HG02610 (cell line): ENCODE data around the gene SURF4.

Experiments
- ATAC-seq: cut with Tn5 transposase; IDR thresholded peaks from one replicate; pipeline ENCODE4 v1.9.1; 2021; ENCODE audit warnings: mild to moderate bottlenecking, moderate library complexity; ENCODE audit not compliant: unreplicated experiment

SURF4 gene

DNA sequence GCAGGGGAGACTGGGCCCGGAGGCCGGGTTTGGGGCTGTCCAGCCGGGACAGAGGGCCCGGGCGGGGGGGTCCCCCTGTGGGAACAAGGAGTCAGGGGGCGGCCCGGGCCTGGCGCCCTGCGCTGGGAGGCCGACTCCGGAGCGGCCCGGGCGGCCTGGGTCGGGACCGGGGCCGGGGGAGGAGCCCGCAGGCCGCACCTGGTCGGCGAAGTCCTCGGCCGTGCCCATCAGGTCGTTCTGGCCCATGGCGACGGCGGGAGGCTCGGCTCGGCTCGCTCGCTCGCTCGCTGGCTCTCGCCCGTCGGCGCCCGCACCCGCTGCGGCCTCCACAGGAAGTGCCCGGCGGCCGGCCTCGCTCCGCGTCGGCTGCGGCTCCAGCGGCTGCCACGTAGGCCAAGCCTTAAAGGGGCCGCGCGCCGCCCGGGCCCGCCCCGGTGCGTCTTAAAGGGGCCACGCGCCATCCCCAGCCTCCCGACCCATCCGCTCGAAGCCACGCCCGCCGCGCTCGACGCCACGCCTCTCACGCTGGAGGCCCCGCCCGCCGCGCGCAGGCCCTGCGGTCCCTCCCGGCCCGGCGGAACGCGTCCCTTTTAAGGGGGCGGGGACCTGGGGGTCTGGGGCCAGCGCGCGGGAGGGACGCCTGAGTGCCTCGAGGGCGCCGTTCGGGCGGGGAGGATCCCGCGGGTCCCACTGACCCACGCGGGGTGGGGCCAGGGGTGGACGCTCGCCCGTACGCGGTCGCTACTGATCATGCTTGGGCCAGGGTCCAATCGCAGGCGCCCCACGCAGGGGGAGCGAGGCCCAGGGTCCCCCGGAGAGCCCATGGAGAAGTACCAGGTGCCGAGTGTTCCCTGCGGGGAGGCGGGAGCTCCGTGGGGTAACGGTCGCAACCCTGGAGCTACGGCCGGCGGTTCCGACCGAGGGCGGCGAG, at the start of gene SURF4, which contains the start of gene STKLD1:
Gene SURF4, minus strand, starts transcription at position 337 of the 931 bp plus-strand sequence. Its CDS starts 91 bp downstream, at position 246.
Gene STKLD1, plus strand, starts transcription at position 643 of the 931 bp plus-strand sequence. Its CDS starts 108 bp downstream, at position 751.
- peak; percentile 87 for ATAC-seq

DNA sequence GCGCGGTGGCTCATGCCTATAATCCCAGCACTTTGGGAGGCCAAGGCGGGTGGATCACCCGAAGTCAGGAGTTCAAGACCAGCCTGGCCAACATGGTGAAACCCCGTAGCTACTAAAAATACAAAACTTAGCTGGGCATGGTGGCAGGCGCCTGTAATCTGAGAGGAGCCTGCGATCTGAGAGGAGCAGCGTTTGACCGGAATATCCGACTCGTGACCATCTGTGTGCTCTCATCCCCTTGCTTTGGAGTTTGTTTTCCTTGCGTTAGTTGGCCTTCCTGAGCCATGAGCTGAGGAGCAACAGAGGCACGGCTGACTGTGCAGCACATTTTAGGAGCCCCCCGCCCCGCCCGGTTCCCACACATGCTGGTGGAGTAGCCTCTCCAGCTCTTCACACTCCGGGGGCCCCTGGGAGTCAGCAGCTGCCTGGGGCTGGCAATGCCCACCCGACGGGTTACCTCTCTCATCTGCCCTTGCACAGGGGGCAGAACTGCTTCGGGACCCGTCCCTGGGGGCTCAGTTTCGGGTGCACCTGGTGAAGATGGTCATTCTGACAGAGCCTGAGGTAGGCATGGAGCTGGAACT, 49.3 kb upstream of the SURF4 start:
- ATAC-seq: no peak

DNA sequence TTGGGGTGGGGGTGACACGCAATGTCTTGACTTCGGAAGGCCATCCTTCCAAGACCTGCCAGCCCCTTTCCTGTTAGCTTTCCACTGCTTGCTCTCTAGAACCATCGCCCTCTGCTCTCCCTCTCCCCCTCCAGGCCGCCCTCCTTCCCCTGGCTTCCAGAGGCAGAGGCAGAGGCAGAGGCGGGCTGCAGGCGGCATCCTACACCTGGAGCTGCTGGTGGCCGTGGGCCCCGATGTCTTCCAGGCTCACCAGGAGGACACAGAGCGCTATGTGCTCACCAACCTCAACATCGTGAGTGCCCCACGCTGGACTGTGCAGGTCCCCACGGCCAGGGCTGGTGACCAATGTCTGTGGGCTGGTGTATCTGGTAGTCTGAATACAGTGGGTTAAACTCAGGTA, 48.3 kb upstream of the SURF4 start:
- ATAC-seq: no peak

DNA sequence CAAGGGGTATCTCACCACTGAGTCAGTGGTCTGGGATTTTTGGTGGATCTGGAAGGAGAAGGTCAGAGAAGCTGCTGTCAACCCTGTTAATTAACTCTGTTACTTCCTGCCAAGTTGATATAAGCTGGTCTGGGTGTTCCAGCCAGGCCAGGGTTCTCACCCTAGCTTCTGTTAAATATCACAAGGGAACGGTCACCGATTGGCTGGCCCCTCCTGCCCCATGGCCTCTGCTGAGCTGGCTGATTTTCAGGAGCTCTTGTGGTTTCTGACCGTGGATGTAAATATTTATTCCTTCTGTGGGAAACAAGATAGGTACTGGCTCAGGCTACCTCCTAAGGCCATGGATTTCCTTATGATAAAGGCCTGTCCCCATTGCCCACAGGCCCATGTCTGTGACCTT, 47.4 kb upstream of the SURF4 start:
- ATAC-seq: no peak

DNA sequence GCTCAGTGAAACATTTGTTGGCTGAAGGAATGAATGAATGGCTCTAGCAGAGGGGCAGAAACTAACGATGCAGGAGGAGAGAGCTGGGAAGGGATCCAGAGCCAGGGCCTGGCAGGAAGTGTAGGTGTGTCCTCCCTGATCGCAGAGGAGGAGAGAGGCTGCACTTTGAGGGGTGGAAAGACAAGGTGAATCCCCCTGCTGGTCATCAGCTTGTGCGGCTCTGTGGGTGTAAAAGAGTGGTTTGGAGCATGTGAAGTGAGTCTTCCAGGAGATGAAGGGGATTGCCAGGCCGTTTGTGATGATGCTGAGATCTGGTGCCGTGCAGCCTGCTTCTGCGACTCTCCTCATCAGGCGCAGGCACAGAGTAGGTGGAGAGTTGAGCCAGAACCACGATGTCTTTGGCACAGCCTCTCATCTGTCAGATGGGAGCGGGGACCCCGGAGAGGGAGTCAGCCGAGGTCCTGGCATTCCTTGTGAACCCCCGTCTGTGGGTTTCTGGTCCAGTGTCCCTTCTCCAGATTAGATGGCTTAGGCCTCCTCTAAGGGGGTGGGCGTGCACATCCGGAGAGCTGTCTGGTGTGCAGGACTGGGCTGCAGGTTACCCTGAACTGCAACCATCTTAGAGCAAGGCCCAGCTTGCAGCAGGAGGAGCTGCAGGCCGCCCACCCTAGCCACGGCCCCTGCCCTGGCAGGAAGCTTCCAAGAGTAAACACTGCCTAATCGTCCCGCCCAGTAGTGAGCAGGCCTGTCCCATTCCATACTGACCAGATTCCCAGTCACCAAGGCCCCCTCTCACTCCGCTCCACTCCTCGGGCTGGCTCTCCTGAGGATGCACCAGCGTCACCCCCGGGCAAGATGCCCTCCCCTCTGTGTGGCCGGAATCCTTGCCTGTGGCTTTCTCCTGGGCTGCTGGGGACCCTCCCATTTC, 46.0 kb upstream of the SURF4 start, which contains the start of gene ADAMTS13:
Gene ADAMTS13, plus strand, starts transcription at position 753 of the 928 bp plus-strand sequence. Its CDS starts 77 bp downstream, at position 830.
- ATAC-seq: peak; percentile 56

DNA sequence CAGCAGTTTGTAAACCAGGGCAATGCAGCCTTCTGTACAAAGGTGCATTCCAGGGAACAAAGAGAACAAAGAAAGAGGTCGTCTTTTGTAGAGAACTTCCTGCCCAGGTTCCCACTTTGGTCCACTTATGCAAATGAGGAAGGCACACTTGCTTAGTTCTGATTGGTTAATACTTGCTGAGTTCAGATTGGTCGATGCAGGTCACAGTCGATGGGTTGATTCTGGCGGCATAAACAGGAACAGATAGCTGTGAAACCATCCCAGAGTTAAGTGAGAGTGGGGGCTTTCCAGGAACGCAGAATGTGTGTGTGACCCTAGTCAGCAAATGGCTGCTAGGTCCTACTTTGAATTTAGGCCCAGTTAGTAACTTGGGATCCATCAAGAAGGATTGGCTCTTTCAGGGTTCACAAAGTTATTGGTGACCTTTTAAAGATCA, 44.5 kb upstream of the SURF4 start:
- peak; percentile 36 for ATAC-seq

DNA sequence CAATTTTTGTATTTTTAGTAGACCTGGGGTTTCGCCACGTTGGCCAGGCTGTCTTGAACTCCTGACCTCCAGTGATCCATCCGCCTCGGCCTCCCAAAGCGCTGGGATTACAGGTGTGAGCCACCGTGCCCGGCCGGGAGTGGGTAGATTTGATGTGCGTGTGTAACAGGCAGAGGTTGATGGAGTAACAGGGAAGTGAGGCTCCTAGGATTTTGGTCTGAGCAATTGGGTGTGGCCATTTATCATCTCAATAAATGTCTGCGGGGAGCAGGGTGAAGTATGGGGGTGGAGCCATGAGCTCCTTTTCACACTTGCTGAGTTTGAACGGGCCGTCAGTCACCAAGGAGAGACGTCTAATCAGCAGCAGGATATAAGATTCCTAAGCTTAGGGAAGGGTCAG, 43.1 kb upstream of the SURF4 start:
- ATAC-seq: no peak

DNA sequence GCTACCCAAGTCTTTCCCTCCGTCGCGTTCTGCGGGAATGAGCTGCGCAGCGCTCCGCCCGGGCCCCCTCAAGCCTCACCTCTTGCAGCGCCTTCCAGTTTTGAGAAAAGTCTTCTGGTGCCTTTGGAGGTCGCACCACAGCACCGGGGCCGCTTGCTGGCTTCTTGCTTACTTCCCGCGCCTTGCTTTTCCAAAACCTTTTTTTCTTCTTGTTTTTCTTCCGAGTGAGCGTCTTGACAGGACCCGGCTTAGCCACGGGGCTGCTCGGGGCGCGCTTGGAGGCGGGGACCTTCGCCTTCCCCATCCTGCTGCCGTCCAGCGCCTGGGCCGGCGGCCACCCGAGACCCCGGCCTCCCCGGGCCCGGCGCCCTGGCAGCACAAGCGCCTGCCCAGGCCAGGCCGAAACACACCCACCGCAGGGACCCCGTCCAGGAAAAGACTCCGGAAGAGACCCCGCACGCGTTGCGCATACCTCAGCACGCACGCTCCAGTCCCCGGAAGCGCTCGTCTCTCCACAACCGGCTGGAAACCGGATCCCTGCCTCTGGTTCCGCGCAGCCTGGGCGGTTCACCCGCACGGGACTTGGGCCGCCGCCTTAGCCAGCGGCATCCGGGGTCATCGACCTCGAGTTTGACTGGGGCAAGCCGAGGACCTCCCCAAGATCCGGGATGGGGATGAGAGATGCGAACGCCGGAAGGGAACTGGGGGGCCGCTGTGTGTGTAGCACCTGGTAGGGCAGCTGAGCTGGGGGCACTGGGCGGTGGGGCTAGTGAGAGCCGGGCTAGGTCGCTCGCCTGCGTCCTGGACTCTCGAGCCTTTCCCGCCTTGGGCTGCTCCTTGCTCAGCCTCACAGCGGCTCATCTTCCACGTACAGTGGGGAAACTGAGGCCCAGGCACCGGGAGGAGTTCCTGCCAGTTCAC, 41.9 kb upstream of the SURF4 start, which contains the start of gene REXO4:
Gene REXO4, minus strand, starts transcription at position 470 of the 921 bp plus-strand sequence. Its CDS starts 166 bp downstream, at position 304.
- ATAC-seq: peak; percentile 50

DNA sequence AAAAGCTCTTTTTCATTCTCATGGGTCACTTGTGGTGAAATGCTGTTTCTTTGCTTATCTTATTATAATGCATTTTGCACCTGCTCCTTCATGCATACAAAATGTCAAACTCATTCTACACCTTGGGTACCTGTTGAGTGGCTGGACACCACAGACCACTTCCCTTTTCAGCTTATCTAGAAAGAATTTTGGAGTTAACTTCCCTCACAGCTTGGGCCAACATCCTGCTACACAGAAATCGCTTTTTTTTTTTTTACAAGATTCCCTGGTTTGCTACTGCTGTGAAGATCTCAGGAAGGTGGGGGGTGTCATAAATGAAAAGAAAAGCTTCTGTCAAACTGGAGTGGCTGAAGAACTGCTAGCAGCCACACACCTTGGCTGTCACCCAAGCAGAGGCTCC, 39.3 kb upstream of the SURF4 start:
- no peak for ATAC-seq

DNA sequence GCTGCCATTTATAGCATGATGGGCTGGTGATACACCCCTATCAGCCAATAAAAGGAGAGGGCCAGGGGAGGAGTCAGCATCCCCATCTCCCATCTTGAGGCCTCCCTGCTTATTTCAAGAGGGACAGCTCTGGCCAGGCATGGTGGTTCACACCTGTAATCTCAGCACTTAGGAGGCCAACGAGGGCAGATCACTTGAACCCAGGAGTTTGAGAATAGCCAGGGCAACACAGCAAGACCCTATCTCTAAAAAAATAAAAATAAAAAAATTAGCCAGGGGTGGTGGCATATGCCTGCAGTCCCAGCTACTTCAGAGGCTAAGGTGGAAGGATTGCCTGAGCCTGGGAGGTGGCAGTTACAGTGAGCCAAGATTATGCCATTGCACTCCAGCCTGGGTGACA, 32.2 kb upstream of the SURF4 start:
- ATAC-seq: no peak

DNA sequence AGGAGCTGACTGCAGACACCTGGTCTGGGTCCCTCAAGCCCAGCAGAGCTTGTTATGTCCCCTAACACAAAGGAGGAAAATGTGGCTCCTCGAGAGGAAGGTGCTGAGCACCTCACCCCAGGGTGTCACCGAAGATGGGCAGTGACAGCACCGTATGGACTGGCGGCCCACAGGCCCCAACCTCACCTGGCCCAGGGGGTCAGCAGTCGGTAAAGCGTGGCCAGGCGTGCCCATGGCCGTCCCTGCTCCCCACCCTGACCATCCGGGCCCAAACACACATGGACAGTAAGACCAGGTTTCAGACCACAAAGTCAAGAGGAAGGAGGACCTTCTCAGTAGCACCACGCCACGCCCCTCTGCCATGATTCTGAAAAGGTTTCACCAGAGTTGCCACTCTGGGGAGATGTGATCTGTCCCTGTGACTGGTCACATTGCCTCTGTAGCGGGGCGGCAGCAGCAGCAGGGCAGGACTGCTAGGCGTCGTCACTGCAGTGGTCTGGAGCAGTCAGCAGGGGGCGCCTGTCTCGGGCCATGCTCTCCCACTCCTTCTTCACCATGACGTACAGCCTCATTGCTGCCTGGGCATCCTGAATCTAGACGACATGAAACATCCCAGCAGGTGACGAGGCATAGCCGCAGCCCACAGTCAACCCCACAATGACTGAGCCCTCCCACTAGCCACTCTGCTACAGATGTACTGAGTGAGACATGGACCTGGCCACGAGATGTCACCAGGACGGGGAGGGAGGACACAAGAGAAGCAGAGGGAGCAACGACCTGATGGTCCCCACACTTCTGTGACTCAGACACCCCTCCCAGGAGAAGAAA, 30.8 kb upstream of the SURF4 start:
- ATAC-seq: peak; percentile 44

DNA sequence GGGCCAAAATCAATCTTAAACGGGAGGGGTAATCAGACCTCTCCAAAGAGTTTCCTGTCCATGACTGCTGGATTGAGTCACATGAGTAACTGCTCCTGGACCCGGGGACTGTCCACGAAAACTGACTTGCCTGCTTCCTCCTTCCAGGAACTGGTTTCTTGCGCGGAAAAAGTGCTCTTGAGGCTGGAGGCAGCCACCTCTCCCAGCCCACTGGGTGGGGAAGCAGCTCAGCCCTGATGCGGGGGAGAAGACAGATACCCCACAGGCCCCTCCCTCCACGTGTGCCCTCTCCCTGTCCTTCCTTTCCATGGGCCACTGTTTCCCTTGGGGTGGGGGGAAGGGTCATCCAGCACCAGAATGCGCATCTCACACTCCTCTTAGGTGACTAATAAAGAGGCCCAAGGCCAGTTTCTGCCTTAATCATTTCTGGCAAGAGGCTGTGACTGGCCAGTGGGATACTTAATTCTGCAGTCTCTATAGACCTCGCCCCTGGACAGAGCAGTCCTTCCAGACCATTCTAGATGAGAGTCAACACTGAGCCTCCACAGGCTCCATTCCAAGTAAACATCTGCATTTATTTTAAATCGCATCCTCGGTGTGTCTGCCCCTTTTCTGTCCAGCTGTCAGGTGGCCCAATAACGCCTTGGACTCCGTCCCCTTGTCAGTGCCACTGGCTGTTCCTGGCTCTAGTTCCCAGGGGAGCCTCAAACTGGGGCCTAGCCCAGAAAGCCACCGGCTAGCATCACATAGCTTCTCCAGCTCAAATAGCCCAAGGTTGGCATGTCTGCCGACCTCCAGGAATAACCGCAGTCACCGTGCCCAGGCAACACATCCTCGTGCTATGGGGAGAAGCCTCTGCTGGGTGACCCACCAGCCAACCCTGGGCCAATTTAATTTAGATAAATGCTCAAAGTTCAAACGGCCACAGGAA, 29.9 kb upstream of the SURF4 start:
- ATAC-seq: no peak

DNA sequence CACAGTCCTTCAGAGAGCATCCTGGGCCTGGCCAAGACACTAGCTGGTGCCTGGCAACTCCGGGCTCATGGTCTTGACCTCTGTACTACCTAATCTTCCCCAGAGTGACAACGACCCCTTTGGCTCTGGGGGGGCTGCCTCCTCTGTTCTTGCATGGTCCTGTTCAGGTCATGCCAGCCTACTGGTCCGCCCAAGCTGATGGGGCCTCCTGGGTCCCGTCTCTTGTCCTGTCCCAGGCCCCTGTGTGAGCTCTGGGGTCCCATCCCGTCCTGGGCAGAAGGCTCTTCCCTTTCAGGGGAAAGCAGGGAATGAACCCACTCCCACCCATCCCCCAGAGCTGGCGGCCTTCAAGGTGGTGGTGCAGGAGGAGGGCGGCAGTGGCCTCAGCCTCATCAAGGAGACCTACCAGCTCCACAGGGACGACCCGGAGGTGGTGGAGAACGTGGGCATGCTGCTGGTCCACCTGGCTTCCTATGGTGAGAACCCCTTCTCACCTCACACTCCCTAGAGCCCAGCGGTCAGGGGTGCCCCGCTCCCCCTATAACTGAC, 28.7 kb upstream of the SURF4 start:
- no peak for ATAC-seq

DNA sequence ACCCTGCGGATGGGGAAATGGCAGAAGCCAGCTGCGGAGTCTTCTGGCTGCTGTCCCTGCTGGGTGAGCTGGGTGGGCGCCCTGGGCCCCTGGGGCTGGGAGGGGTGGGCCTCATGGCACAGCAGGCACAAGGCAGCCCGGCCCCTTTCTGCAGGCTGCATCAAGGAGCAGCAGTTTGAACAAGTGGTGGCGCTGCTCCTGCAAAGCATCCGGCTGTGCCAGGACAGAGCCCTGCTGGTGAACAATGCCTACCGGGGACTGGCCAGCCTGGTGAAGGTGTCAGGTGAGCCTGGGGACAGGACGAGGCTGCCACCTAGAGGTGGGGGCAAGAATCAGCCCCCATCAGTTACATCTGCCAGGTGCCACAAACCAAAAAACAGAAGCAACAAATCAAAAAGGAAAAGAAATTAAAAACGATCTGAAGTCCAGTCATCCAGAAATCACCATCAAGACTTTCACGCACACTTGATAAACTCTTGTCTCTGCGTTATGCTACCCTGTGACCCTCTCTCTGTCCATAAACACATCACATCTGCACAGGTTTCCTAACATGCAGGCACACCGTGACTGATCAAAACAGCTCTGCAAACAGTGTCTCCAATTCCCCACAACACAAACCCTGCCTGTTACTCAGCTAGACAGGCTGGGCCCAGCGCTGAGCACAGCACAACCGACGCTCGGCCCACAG, 28.1 kb upstream of the SURF4 start:
- ATAC-seq: no peak

DNA sequence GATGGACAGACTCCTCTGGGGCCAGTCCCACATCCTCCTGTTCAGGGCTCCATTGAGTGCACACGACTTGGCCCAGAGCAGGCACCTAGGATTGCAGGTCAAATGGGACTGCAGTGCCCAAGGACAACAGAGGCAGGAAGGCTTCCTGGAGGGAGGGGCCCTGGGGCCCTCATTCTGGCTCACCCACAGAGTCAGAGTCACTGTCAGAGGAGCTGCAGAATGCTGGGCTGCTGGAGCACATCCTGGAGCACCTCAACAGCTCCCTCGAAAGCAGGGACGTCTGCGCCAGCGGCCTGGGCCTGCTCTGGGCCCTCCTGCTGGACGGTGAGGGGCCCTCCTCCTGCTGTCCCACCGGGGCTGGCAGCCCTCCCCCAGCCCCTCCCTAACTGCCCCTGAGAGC, 26.8 kb upstream of the SURF4 start:
- no peak for ATAC-seq

DNA sequence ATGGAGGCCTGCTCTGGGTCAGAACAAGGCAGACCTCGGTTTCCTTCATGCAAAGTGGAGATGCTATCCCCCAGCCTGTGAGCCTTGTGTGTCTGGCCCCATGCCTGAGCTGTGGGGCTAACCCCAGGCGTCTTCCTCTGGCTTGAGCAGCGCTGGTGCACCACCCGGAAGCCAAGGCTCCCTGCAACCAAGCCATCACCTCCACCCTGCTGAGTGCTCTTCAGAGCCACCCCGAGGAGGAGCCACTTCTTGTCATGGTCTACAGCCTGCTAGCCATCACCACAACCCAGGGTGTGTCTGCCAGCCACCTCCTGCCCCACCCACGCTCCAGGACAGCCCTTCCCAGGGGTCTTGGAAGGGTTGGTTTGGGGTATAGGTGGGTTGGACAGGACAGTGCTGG, 25.7 kb upstream of the SURF4 start:
- no peak for ATAC-seq

DNA sequence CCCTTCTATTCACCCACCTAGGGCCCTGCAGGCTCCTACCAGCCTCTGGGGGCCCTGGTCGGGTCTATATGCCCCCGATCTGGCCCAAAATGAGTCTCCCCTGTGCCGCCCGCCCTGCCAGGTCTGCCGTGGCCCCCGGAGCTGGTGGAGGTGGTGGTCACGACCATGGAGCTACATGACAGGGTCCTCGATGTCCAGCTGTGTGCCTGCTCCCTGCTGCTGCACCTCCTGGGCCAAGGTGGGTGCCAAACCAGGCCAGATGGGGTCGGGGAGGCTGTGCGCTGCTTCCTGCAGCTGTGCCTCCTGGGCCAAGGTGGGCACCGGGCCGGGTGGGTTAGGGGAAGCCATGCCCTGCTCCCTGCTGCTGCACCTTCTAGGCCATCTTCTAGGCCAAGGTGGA, 24.4 kb upstream of the SURF4 start:
- no peak for ATAC-seq
